HTR-8/SVneo (cell line): ENCODE data around the gene MYADML2.
"Not testable (repeated sequence)": the region's sequence is repeated elsewhere in the genome, so short reads cannot be mapped to it uniquely, and the experiment has no call there.

Source experiments
- DNase-seq: peaks from one replicate; pipeline ENCODE4 v3.0.0; 2011; ENCODE audit warnings: low spot score, mixed read lengths; ENCODE audit not compliant: insufficient read length
- FAIRE-seq: peaks from 2 replicates; lab custom pipeline; 2011; peaks lifted over from hg19 to GRCh38; lab: Jason Lieb, UNC

MYADML2 gene

GRCh38 chr17:81960130-81960958 is 13.3 kb upstream of the MYADML2 start:
- FAIRE-seq (no peak), DNase-seq (no peak)

DNA sequence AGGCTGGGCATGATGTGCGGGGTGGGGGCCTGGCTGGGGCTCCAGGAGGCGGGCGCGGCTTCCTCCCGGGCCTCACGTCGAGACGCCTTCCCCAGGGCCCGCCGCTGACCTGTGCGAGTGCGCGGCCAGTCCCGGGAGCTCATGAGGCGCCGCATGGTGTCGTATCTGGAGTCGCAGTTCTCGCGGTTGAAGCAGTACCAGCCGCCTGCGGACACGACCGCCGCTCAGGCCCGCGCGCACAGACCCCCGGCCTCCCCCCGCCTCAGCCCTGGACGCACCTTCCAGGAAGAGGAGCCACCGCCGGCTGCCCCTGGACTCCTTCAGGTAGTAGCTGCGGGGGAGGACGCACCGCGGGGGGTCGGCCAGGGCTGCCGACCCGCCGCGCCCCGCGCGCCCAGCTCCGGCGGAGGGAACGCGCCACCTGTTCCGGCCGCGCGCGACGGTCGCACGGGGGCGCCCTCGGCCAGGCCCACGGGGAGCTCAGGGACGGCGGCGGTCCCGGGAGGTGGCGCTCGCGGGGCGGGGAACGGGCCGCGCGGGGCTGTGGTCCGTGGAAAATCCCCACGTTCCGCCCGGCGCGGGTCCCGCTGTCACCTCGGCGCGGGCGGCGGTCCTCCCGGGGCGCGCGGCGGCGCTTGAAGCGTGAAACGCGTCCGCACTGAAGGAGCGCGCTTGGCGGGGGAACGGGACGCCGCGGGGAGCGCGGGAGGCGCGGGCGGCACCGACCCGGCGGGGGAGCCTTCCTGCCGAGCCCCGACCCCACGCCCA is 12.5 kb upstream of the MYADML2 start:
- no peak for FAIRE-seq
- peak; percentile 61 for DNase-seq

DNA sequence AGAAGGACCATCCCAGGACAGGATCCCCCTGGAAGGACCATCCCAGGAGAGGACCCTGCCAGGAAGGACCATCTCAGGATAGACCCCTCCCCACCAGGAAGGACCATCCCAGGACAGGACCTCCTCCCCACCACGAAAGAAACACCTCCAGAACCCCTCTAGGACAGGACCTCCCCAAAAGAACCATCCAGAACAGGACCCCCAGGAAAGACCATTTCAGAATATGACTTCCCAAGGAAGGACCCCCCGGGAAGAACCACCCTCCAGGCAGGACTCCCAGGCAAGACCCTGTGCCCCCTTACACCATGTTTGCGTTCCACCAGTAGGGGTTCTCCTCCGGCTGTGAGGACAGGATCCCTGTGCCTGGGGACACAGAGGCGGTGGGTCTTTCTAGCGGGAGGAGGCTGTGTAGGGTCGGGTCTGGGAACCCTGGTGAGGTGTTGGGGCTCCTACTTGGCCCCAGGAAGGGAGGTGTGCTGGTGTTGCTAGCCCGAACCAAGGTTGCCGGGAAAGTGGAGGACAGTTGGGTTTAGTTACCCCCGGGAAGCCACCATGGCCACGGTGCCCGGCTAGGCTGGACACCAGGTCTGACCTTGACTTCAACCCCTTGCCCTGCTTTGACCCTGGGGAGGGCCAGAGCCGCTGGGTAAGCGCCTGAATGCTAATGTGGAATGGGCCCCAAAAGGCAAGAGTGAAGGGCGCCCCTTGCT is 11.8 kb upstream of the MYADML2 start:
- DNase-seq = no peak
- no peak for FAIRE-seq

- FAIRE-seq = no peak
- DNase-seq = no peak
These were observed 10.8 kb upstream of the MYADML2 start for GRCh38 chr17:81957691-81958432.

- FAIRE-seq (no peak), DNase-seq (no peak)
These were observed 9.9 kb upstream of the MYADML2 start for GRCh38 chr17:81956607-81957589.

- DNase-seq (no peak), FAIRE-seq (no peak)
These were observed 8.9 kb upstream of the MYADML2 start for GRCh38 chr17:81955756-81956544.

DNA sequence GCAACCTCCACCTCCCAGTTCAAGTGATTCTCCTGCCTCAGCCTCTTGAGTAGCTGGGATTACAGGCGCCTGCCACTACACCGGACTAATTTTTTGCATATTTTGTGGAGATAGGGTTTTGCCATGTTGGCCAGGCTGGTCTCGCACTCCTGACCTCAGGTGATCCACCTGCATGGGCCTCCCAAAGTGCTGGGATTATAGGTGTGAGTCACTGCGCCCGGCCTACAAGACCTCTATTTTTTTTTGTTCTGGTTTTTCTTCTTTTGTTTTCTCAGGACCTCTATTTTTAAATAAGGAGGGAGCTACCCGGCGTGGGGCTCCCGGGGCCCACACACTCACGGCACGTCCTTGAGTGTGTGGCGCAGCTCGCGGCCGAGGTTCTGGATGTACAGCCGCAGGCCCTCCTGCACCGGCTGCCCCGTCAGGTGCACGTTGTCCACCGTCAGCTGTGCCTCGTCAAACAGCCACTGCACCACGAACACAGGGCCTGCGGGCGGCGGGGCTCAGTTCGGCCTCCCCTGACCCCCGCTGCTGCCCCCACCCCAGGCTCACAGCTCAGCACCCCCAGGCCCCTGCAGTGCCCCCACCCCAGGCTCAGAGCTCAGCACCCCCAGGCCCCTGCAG is 8.1 kb upstream of the MYADML2 start:
- no peak for DNase-seq

DNA sequence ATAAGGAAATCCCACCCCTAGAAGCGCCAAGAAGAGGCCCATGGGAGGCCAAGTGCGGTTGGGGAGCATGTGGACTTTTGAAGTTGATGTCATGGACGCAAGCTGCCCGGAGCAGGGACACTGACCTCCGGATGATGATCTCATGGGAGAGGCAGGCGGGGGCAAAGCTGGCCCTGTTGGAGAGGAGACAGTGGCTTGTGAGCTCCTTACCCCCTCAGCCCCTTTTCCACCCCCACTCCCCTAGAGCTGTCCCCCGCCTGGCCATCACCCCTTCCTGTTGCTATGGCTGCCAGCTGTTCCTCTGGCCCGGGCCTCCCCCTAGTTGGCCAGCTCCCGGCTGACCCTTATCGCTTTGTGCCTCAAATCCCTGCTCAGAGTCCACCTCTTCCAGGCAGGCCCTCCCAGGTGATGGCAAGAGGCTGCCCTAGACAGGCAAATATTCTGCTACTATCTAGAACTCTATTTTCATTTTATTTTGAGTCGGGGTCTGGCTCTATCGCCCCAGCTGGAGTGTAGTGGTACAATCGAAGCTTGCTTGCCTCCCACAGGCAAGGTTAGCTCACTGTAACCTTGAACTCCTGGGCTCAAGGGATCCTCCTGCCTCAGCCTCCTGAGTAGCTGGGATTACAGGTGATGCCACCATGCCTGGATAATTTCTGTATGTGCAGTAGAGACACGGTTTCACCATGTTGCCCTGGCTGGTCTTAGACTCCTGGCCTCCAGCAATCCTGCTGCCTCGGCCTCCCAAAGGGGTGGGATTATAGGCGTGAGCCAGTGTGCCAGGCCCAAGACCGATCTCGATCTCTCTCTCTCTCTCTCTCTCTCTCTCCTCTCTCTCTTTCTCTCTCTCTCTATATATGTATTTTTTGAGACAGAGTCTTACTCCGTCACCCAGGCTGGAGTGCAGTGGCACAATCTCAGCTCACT is 7.4 kb upstream of the MYADML2 start:
- FAIRE-seq = no peak
- DNase-seq = no peak

More for the DNA sequence above, 8.1 kb upstream of the MYADML2 start:
- FAIRE-seq = no peak

- not testable (repeated sequence) for FAIRE-seq, DNase-seq
These were observed 6.4 kb upstream of the MYADML2 start for GRCh38 chr17:81953443-81953842.

DNA sequence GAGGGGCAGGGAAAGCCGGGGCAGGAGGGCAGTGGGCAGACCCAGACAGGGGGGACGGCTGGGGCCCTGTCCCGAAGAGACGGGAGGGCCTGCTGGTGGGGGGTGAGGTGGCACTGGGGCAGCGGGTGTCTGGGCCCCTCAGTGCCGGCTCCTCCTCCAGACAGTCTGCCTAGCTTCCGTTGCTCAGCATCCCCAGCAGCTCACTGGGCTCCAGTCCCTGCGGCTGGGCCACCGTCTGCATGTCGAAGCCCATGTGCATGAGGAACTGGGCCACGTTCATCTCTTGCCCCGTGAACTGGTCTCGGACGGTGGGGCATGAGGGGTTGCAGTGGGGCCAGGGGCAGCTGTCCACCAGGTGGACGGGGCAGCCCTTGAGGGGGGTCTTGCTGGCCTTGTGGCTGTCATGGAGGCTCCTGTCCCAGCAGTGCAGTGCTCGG is 5.8 kb upstream of the MYADML2 start:
- DNase-seq = no peak
- no peak for FAIRE-seq

DNA sequence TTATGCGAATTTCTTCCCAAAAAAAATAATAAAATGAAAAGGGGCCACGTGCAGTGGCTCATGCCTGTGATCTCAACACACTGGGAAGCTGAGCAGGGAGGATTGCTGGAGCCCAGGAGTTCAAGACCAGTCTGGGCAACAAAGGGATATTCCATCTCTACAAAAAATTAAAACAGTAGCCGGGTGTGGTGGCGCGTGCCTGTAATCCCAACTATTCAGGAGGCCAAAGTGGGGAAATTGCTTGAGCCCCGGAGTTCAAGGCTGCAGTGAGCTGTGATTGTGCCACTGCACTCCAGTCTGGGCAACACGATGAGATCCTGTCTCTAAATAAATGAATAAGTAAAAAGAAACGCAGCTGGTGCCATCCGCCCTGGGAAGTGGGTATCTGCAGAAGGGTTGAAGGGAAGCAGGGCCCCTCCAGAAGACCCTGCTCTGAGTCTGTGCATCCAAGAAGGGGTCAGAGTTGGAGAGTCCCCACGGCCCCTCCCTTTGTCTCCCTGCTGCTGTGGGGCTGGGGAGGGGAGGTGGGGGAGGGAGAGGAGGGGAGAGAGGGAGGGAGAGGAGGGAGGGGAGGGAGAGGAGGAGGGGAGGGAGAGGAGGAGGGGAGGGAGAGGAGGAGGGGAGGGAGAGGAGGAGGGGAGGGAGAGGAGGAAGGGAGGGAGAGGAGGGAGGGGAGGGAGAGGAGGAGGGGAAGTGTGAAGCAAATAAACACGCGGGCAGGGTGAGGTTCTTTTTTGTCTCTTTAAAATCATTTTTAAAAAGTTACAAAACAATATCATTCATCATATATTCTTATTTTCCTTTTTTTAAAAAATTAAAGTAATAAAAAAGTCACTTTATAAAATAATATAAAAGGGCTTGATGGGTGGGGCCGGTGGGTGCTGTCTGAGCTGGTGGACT is 5.0 kb upstream of the MYADML2 start:
- FAIRE-seq (no peak), DNase-seq (no peak)

DNA sequence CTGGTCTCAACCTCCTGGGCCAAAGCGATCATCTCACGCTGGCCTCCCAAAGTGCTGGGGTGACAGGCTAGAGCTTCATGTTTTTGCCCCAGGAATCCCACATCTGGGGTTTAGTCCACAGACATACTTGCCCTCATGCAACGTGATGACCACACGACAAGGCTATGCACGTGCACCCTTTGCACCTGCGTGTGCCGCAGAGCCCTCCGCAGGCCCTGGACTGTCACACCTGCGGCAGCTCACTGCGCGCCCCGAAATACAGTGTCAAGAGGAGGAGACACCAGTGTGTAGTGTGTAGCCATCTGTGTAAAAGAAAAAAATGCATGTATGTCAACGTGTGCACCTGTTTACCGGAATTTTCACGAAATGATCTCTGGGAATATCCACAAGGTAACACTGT is 3.5 kb upstream of the MYADML2 start:
- no peak for DNase-seq
- no peak for FAIRE-seq

GRCh38 chr17:81948635-81949378 is 1.8 kb upstream of the MYADML2 start:
- no peak for DNase-seq
- no peak for FAIRE-seq

DNA sequence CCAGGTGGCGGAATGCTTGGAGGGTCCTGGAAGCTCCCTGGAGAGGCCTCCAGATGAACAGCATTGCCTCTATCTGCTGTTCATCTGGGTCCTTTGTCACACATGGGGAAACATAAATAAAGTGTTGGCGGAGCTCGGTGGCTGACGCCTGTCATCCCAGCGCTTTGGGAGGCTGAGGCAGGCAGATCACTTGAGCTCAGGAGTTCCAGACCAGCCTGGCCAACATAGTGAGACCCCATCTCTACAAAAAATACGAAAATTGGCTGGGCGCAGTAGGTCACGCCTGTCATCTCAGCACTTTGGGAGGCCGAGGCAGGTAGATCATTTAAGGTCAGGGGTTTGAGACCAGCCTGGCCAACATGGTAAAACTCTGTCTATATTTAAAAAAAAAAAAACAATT is 2.2 kb downstream of the MYADML2 start:
- DNase-seq (no peak), FAIRE-seq (no peak)

GRCh38 chr17:81942167-81942553 is 4.9 kb downstream of the MYADML2 start:
- DNase-seq (no peak), FAIRE-seq (no peak)
